ENCODE results near the gene HNF1A.

The HNF1A gene

DNA sequence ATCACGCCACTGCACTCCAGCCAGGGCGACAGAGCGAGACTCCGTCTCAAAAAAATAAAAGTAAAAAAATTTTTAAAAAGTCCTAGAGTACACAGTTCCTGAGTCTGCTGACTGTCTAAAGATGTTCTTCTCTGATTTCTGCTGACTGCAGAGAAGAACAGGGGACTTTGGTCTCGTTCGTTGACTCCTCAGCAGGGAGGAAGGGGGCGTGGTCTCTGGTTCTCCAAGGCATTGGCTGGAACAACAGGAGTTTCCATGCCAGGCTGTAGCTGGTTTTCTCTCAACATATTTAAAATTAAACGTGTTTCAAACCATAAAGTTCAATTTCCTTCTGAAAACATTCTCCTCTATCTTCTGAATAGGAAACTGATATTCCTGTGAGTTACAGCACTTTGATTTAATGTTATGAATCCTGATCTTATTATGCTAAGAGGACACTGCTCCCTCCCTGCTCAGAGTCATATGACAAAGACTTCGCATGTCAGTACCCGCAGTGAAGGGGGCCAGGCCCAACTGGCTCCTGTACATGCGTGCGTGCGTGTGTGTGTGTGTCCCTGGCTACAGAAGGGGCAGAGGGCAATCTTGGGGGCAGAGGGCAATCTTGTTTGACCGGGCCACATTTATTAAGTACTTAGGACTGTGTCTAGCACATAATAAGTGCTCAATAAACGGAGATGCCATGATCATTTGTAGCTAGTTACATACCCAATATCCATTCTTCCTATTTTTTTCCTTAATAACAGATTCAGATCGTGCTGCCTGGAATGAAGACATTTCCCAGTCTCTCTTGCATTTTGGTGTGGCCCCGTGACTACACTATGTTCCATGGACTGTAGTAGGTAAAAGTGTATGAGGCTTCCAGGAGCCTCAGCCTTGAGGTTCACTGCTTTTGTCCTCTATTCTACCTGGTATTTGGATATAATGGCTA is 16.5 kb upstream of the HNF1A start:
- H3K4me1 ChIP-seq (ENCODE audit: insufficient read depth, low read length) = no peaks in the 10 kb centered on the region
- no peak overlapping the region for H3K9ac ChIP-seq (ENCODE audit: low read length)

DNA sequence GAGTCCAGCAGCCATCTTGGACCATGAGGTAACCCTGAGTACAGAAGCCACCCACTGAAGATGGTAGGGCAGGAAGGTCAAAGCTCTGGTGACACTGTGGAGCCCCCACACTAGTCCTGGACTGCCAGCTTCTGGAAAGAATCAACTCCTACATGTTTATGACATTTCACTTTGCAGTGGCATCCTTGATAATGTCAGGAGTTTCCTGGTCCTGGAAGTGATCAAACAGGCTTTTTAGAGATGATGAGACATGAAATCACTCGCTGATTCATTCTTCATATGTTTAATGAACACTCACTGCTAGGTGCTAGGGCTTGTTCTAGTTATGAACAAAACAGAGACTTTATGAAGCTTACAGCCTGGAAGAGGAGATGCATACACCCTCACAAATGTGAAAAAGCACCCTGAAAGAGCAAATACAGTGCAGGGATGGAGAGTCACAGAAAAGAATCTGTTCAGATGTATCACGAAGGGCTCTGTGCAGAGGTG is 15.8 kb upstream of the HNF1A start:
- Histone ChIP-seq H3K27ac (ENCODE audit: low read depth, low read length) (no peak overlapping the region), H3K9me3 (ENCODE audit: low read length) (no peaks in the 10 kb centered on the region), H3K4me1 (ENCODE audit: insufficient read depth, low read length) (no peaks in the 10 kb centered on the region), H3K27me3 (ENCODE audit: control insufficient read depth in 1 of 2, insufficient read depth in 2 of 2, low read length in 2 of 2) (no peaks in the 10 kb centered on the region), H3K4me3 (ENCODE audit: low read depth in 1 of 2, low read length in 2 of 2) (no peak overlapping the region), H3K36me3 (ENCODE audit: insufficient read depth, low read length) (no peaks in the 10 kb centered on the region), H3K9ac (ENCODE audit: low read length) (no peak overlapping the region)

More for the DNA sequence above, 16.5 kb upstream of the HNF1A start:
- no peaks in the 10 kb centered on the region for H3K9me3 ChIP-seq (ENCODE audit: low read length)
- H3K27ac ChIP-seq (ENCODE audit: low read depth, low read length) = no peak overlapping the region
- H3K4me3 ChIP-seq (ENCODE audit: low read depth in 1 of 2, low read length in 2 of 2) = no peak overlapping the region
- H3K36me3 ChIP-seq (ENCODE audit: insufficient read depth, low read length) = no peaks in the 10 kb centered on the region
- no peaks in the 10 kb centered on the region for H3K27me3 ChIP-seq (ENCODE audit: control insufficient read depth in 1 of 2, insufficient read depth in 2 of 2, low read length in 2 of 2)

DNA sequence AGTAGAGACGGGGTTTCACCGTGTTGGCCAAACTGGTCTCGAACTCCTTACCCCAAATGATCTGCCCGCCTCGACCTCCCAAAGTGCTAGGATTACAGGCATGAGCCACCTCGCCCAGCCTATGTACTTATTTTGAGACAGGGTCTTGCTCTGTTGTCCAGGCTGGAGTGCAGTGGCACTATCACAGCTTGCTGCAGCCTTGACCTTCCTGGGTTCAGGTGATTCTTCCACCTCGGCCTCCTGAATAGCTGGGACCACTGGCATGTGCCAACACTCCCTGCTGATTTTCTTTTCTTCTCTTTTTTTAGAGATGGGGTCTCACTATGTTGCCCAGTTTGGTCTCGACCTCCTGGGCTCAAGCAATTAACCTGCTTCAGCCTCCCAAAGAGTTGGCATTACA is 14.0 kb upstream of the HNF1A start:
- Histone ChIP-seq H3K4me3 (ENCODE audit: low read depth in 1 of 2, low read length in 2 of 2) (no peak overlapping the region), H3K9me3 (ENCODE audit: low read length) (no peaks in the 10 kb centered on the region), H3K9ac (ENCODE audit: low read length) (no peak overlapping the region), H3K36me3 (ENCODE audit: insufficient read depth, low read length) (no peaks in the 10 kb centered on the region), H3K4me1 (ENCODE audit: insufficient read depth, low read length) (no peaks in the 10 kb centered on the region), H3K27me3 (ENCODE audit: control insufficient read depth in 1 of 2, insufficient read depth in 2 of 2, low read length in 2 of 2) (no peaks in the 10 kb centered on the region), H3K27ac (ENCODE audit: low read depth, low read length) (no peak overlapping the region)

DNA sequence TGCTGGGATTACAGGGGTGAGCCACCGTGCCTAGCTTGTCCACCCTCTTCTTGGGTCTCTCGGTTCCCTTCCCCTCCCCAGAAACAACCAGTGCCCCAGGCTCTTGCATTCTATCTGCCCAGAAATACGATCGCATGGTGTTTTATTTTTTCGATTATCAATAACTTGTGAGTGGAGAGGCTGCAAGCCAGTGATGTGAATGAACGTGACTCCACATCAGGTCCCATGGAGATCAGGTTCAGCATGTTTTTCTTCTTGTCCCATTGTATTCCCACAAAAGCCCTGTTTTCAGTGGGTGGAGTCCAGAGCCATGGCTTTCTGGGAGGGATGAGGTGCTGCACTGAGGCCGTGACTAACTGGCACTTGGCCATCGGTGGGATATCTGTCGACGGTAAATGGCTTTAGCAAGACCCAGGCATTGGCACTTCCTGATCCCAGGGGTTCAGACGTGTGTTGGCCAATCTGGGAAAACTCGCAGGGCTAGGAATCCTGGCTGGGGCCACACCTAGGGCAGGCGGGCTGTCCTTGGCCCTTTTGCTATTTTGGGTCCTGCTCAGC is 12.7 kb upstream of the HNF1A start:
- no peaks in the 10 kb centered on the region for H3K27me3 ChIP-seq (ENCODE audit: control insufficient read depth in 1 of 2, insufficient read depth in 2 of 2, low read length in 2 of 2)
- H3K27ac ChIP-seq (ENCODE audit: low read depth, low read length) = no peak overlapping the region
- no peaks in the 10 kb centered on the region for H3K4me1 ChIP-seq (ENCODE audit: insufficient read depth, low read length)
- H3K9ac ChIP-seq (ENCODE audit: low read length) = no peak overlapping the region
- no peaks in the 10 kb centered on the region for H3K36me3 ChIP-seq (ENCODE audit: insufficient read depth, low read length)
- H3K9me3 ChIP-seq (ENCODE audit: low read length) = no peaks in the 10 kb centered on the region
- no peak overlapping the region for H3K4me3 ChIP-seq (ENCODE audit: low read depth in 1 of 2, low read length in 2 of 2)

DNA sequence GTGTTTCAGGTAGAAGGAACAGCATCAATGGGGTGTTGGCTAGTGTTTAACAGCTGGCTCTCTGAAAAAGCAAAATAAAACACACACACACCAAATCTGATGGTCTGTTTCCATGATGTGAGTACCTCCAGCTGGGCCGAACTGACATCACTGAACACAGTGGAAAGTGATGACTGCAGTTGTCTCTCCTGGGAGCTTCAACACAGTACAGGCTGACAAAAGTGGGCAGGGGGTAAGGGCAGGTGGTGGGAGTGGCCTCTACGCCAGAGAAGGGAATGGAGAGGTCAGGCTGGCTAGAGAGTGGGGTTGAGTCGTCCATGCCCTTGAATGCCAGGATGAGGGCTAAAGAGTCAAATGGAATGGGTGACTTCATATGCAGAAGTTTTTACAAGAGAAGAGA is 8.0 kb upstream of the HNF1A start:
- no peak overlapping the region for H3K9ac ChIP-seq (ENCODE audit: low read length)
- no peaks in the 10 kb centered on the region for H3K27me3 ChIP-seq (ENCODE audit: control insufficient read depth in 1 of 2, insufficient read depth in 2 of 2, low read length in 2 of 2)
- no peaks in the 10 kb centered on the region for H3K9me3 ChIP-seq (ENCODE audit: low read length)
- no peak overlapping the region for H3K27ac ChIP-seq (ENCODE audit: low read depth, low read length)
- H3K36me3 ChIP-seq (ENCODE audit: insufficient read depth, low read length) = no peaks in the 10 kb centered on the region
- no peak overlapping the region for H3K4me3 ChIP-seq (ENCODE audit: low read depth in 1 of 2, low read length in 2 of 2)
- H3K4me1 ChIP-seq (ENCODE audit: insufficient read depth, low read length) = no peaks in the 10 kb centered on the region

DNA sequence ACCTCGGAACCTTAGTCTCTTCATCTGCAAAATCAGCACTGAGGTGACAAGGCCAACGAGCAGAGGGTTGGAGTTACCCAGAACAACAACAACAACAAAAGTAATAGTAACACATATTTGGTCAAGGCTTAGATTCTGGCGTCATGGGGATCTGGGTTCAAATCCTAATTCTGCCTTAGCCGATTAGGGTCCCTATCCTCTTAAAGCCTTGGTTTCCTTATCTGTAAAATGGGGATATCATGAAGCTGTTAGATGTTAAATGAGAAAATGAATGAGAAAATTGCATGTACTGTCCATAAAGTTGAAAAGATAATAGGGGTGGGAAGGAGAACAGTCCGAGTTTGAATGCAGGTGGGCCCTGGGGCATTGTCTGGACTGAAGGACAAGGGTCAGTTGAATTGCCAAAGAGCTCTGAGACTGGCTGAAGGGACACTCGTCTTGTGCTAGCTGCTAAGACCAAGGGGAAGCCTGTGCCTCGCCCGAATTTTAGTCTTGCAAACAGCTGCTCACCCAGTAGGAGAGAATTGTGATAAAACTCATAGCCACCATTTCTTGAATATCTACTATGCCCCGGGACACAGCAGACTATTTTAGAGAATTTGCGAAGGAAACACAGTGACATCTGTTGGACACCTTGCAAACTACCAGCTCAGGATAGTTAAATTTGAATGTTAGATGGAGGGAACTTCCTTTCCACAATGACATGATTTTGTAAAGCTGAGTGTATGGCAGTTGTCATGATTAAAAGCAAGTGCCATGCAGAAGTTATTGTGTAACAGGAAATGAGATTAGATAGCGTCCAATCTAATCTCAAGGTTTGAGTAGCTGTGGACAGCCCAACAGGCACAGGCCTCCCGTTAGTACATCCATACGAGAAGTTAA is 6.8 kb upstream of the HNF1A start:
- no peaks in the 10 kb centered on the region for H3K4me1 ChIP-seq (ENCODE audit: insufficient read depth, low read length)

DNA sequence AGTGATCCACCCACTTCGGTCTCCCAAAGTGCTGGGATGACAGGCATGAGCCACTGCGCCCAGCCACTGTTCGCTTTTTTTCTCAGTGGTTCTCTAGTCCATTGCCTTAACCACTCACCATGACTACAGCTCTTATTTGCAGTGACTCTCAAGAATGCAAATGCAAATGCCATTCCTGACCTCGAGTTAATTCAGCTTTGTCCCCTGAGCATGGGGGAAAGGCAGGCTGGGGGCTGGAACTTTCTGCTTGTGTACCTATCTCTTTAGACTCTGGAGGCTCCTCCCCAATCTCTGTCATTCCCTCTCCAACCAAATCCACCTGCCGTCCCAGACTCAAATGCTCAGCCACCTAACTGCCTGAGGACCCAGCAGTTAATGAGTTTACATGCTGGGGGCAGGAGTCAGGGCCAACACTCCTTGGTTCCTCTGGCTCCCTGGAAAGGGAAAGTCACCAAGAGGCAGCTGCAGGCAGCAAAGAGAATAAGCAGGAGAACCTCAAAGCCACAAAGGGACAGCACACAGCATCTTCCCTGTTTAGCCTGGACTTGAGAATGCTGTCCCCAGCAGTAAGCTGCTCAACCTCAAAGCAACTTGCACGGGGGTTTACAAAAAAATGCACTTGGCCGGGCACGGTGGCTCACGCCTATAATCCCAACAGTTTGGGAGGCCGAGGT is 5.3 kb upstream of the HNF1A start:
- Histone ChIP-seq H3K27ac (ENCODE audit: low read depth, low read length) (no peak overlapping the region), H3K9me3 (ENCODE audit: low read length) (no peaks in the 10 kb centered on the region), H3K9ac (ENCODE audit: low read length) (no peak overlapping the region), H3K27me3 (ENCODE audit: control insufficient read depth in 1 of 2, insufficient read depth in 2 of 2, low read length in 2 of 2) (no peaks in the 10 kb centered on the region), H3K36me3 (ENCODE audit: insufficient read depth, low read length) (no peaks in the 10 kb centered on the region), H3K4me1 (ENCODE audit: insufficient read depth, low read length) (peaks cover 2% of the 10 kb centered on the region), H3K4me3 (ENCODE audit: low read depth in 1 of 2, low read length in 2 of 2) (no peak overlapping the region)

More for the DNA sequence above, 6.8 kb upstream of the HNF1A start:
- H3K4me3 ChIP-seq (ENCODE audit: low read depth in 1 of 2, low read length in 2 of 2) = no peak overlapping the region
- H3K9ac ChIP-seq (ENCODE audit: low read length) = no peak overlapping the region
- H3K9me3 ChIP-seq (ENCODE audit: low read length) = no peaks in the 10 kb centered on the region
- no peak overlapping the region for H3K27ac ChIP-seq (ENCODE audit: low read depth, low read length)
- no peaks in the 10 kb centered on the region for H3K36me3 ChIP-seq (ENCODE audit: insufficient read depth, low read length)
- H3K27me3 ChIP-seq (ENCODE audit: control insufficient read depth in 1 of 2, insufficient read depth in 2 of 2, low read length in 2 of 2) = no peaks in the 10 kb centered on the region

DNA sequence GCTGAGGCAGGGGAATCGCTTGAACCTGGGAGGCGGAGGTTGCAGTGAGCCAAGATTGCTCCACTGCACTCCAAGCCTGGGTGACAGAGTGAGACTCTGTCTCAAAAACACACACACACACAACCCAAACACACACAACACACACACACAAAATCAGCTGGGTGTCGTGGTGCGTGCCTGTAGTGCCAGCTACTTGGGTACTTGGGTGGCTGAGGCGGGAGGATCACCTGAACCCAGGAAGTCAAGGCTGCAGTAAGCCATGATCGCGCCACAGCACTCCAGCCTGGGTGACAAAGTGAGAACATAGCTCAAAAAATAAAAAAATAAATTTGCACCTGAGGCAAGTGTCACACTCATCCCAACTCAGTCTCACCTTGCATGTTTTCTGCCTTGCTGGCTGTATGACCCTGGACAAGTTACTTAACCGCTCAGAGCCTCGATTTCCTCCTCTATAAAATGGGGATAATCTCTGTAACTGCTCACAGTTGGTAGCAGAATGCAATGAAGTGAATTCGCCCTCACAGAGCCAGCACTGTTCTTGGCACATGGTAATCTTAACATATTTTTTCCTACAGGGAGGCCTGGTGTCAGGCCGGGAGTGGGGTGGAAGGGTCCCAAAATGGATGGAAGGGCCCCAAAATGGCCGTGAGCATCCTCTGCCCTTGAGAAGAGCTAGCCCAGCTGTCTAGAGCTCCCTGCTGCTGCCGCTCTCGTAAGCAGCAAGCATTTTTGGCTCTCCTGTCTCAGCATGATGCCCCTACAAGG is 630 bp upstream of the HNF1A start:
- no peak overlapping the region for H3K9ac ChIP-seq (ENCODE audit: low read length)
- H3K36me3 ChIP-seq (ENCODE audit: insufficient read depth, low read length) = no peaks in the 10 kb centered on the region
- H3K27me3 ChIP-seq (ENCODE audit: control insufficient read depth in 1 of 2, insufficient read depth in 2 of 2, low read length in 2 of 2) = no peaks in the 10 kb centered on the region
- H3K4me1 ChIP-seq (ENCODE audit: insufficient read depth, low read length) = peaks cover 9% of the 10 kb centered on the region
- H3K27ac ChIP-seq (ENCODE audit: low read depth, low read length) = peak overlapping the region; percentile 42
- peak overlapping the region in 1 of 2 donors; percentile 18 for H3K4me3 ChIP-seq (ENCODE audit: low read depth in 1 of 2, low read length in 2 of 2)
- no peaks in the 10 kb centered on the region for H3K9me3 ChIP-seq (ENCODE audit: low read length)

DNA sequence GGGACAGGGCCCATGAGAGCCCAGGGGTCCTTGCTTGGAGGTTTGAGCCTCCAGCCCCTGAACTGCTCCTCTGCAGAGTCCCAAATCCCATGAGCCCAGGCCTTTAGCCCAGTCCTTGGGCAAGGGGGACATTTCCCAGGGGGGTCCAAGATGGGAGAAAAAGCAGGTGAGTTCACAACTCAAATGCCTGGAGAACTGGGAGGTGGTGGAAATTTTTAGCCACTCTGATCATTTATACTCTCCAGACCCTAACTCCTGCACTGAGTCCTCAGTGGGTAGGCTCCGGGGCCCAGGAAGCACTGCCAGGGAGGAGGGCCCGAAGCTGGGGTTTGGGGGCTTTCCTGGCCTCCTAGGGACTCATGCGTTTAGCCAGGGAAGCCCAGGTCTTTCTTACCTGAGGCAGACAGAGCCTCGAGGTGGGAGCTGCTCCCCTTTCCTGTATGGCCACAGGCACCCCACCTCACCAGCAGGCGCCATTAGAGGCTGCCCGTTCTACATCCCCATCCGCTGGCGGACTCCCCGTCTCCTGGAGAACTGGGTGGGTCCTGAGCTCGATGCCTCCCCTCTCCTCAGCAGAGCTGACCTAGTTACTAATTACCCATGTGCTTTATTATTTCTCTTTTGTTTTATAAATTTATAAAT is 998 bp downstream of the HNF1A start:
- H3K36me3 ChIP-seq (ENCODE audit: insufficient read depth, low read length) = no peaks in the 10 kb centered on the region
- H3K9me3 ChIP-seq (ENCODE audit: low read length) = no peaks in the 10 kb centered on the region
- H3K27ac ChIP-seq (ENCODE audit: low read depth, low read length) = no peak overlapping the region
- no peaks in the 10 kb centered on the region for H3K27me3 ChIP-seq (ENCODE audit: control insufficient read depth in 1 of 2, insufficient read depth in 2 of 2, low read length in 2 of 2)
- H3K9ac ChIP-seq (ENCODE audit: low read length) = no peak overlapping the region
- peaks cover 9% of the 10 kb centered on the region for H3K4me1 ChIP-seq (ENCODE audit: insufficient read depth, low read length)
- no peak overlapping the region for H3K4me3 ChIP-seq (ENCODE audit: low read depth in 1 of 2, low read length in 2 of 2)
